COLO829 (cell line): ENCODE data around the gene ZNF552.
"Not testable (repeated sequence)": the region's sequence is repeated elsewhere in the genome, so short reads cannot be mapped to it uniquely, and the experiment has no call there.

Experiments used
- DNase-seq: peaks from one replicate; pipeline ENCODE4 v3.0.0; 2012; ENCODE audit warnings: low spot score

The ZNF552 gene

DNA sequence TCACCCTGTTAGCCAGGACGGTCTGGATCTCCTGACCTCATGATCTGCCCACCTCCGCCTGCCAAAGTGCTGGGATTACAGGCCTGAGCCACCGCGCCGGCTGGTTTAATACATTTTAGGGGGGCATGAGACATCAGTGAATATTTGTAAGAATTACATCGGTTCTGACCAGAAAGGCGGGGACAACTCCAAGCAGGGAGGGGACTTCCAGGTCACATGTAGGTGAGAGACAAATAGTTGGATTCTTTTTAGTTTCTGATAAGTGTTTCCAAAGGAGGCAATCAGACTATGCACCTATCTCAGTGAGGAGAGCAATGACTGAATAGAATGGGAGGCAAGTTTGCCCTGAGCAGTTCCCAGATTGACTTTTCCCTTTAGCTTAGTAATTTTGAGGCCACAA lies 3.7 kb upstream of the ZNF552 start:
- DNase-seq: no peak

DNA sequence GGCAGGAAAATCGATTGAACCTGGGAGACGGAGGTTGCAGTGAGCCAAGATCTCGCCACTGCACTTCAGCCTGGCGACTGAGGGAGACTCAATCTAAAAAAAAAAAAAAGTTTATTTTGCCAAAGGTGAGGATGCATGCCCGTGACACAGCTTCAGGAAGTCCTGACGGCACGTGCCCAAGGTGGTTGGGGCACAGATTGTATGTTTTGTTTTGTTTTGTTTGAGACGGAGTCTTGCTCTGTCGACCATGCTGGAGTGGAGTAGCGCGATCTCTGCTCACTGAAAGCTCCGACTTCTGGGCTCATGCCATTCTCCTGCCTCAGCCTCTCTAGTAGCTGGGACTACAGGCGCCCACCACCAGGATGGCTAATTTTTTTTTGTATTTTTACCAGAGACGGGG lies 3.3 kb upstream of the ZNF552 start:
- DNase-seq: no peak

DNA sequence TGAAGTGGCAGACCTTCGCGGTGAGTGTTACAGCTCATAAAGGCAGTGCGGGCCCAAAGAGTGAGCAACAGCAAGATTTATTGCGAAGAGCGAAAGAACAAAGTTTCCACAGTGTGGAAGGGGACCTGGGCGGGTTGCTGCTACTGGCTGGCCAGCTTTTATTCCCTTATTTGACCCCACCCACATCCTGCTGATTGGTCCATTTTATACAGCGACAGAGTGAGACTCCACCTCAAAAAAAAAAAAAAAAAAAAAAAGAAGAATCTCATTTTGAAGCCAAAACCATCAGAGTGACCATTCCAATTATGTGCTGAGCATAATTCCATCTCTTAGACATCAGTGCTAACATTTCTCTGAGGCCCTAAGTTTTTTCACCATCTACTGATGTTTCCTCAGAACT lies 1.9 kb upstream of the ZNF552 start:
- no peak for DNase-seq

DNA sequence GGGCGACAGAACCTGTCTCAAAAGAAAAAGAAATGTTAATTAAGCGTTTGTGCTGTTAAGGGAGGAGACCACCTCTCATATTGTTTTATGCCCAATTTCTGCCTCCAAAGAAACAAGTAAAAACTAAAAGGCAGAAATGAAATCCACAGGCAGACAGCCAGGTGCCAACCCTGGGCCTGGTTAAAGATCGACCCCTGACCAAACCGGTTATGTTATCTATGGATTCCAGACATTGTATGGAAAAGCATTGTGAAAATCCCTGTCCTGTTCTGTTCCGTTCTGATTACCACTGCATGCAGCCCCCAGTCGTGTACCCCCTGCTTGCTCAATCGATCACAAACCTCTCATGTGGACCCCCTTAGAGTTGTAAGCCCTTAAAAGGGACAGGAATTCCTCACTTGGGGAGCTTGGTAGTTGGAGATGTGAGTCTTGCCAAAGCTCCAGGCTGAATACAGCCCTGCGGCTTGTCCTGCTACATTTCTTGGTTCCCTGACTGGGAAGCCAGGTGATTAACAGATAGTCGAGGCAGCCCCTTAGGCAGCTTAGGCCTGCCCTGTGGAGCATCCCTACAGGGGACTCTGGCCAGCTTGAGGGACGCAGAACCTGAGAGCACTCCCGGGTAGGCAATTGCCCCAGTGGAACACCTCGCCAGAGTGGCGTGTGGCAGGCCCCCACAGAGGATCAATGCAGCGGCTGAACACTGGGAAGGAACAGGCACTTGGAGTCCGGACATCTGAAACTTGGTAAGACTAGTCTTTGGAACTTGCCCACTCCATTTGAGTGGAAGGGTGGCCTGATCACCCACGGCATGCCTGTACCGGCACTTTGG lies 748 bp upstream of the ZNF552 start:
- no peak for DNase-seq

DNA sequence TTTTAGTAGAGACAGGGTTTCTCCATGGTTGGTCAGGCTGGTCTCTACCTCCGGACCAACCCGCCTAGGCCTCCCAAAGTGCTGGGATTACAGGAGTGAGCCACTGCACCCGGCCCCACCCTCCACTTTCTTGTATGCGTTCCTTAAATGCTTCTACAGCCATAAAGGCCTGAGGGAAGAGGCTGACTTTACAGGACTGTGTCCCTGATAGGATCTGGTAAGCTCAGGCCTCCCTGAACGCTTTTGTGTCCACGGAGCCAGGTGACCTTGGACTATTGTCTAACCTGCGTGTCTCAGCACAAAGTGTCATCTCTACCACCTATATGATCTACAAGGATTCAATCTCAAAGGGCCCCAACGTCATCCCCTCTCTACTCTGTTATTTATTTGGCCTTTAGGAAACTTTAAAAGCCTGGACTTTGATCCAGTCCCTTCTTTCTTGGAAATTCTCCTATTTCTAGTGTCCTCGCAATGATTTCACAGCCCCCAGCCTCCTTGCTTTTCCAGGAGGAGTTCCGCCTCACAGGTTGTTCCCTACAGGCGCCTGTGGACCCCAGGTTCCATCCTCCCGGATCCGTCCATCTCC lies 701 bp downstream of the ZNF552 start:
- DNase-seq: no peak

DNA sequence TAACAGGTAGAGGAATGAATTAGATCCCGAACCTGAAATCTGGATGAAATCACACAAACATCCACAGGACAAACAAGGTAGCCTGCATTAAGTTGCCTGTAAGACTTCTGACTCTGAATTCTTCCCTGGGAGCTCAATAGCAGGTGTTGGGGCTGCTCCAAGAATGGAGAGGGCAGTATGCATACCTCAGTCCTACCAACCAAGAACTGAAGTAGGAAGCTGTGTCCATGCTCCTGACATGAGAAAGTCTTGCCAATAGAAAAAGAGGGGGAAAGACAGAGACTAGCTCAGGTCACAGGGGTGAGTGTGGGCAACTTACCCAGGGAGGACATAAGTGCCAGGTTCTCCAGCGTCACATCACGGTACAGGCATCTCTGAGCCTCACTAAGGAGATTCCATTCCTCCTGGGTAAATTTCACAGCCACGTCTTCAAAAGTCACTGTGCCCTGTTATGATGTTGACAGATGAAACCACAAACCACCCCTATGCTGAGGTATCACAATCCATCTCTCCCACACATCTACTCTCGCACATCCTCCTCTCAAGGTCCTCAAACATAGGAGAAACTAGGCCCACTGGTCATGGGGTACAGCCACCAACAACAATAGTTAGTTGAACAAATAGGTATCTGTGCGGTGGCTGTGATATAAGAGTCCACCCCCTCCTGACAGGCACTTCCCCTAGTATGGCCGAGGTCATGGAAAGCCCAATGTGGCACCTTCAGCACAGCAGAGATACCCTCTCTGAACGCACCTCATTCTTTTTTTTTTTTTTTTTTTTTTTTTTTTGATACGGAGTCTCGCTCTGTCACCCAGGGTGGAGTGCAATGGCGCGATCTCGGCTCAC lies 1.5 kb downstream of the ZNF552 start:
- DNase-seq: not testable (repeated sequence)

DNA sequence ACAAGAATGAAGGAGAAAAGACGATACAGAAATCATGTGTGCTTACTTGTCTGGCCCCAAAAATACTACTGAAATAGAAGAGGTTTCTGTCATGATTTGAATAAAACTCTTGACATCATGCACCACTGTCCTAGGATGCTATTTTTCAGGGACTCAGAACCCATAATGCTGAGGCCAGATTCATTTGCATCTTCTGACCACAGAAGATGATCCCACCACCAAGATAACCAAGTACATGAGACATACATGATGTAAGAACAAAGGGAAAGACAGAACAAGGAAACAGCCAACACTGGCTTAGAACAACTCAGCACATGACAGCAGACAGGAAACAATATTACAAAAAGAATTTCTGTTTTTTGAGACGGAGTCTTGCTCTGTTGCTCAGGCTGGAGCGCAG lies 2.5 kb downstream of the ZNF552 start:
- DNase-seq: no peak

DNA sequence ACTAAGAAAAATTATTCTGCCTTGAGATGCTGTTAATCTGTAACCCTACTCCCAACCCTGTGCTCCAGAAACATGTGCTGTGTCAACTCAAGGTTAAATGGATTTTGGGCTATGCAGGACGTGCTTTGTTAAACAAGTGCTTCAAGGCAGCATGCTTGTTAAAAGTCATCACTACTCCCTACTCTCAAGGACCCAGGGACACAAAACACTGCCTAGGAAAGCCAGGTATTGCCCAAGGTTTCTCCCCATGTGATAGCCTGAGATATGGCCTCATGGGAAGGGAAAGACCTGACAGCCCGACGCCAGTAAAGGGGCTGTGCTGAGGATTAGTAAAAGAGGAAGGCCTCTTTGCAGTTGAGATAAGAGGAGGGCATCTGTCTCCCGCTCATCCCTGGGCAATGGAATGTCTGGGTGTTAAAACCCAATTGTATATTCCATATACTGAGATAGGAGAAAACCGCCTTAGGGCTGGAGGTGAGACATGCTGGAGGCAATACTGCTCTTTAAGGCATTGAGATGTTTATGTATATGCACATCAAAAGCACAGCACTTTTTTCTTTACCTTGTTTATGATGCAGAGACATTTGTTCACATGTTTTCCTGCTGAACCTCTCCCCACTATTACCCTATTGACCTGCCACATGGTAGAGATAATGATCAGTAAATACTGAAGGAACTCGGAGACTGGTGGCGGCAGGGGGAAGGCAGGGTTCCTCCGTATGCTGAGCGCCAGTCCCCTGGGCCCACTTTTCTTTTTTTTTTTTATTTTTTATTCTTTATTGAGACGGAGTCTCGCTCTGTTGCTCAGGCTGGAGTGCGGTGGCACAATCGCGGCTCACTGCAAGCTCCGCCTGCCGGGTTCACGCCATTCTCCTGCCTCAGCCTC lies 4.1 kb downstream of the ZNF552 start:
- not testable (repeated sequence) for DNase-seq

DNA sequence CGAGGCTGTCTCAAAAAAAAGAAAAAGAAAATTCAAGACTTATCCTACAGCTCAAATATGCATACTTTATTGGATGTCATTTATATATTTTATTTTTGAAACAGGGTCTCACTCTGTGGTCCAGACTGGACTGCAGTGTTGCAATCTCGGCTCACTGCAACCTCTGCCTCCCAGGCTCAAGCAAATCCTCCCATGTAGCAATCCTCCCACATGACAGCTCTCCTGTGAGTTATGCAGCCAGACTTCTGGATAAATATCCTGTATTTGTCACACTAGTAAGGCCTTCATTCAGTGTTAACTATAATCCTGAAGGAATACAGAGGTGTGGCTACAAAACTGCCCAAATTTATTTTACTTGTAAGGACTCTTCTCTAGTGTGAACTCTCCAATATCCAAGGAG lies 7.2 kb downstream of the ZNF552 start:
- DNase-seq: no peak

DNA sequence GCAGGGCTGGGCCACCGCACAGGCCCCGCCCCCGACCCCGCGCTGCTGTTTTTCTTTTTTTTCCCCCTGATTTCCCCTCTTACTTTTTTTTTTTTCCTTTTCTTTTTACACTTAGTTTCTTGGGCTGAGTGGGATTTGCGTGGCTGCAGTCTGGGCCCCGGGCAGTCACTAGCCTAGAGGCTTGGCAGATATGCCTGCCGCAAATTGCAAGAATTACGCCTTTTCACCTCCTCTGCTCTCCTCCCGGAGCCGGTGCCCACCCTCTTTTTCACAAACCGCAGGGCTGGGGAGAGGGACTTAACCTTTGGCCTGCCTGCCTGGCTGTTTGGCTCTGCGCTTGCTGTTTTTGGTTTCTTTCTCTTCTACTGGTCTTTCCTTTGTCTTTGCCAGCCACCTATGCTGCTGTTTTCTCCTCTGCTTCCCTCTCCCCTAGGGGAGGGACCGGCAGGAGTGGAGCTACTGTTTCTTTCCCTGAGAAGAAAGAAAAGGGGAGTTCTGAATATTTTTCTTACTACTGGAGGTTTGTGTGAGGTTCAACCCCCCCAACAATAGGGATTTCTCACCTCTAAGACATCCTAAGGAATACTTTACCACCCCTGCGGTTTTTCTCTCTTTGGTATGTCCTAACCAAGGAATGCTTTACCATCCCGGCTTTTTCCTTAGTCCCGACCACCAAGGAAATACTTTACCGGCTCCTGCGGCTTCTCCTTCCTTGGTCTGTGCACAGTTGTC lies 11.0 kb downstream of the ZNF552 start:
- DNase-seq: no peak

DNA sequence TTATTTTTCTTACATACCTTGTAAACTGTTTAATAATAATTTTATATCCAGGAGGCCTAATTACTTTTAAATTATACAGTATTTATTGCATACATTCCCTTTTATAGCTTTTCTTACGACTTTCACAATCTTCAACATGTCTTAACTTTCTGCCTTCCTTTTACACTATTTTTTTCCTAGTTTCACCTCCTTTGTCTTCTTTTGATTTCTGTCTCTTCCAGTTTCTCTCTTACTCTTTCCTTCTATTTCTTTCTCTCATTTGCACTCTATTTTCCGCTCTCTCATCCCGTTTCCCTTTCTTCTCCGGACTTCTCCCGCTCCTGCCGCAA lies 11.5 kb downstream of the ZNF552 start:
- DNase-seq: no peak

DNA sequence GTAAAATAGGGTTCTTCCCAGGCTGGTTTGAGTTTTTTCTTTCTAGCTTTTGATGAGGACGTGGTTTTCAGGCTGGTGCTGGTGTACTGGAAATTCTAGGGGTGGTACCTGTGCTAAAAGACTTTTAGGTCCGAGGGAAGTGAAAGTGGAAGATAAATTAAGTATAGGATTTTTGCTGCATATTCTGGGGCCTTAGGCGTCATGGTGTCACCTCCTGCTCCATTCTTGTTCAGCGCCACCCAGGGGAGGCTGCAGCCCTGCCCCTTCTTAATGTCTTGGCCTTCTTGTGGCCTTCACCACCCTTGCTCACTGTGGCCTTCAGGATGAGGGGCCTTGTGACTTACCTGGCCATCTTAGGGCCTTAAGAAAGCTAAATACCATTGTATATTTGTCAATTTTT lies 12.4 kb downstream of the ZNF552 start:
- no peak for DNase-seq

DNA sequence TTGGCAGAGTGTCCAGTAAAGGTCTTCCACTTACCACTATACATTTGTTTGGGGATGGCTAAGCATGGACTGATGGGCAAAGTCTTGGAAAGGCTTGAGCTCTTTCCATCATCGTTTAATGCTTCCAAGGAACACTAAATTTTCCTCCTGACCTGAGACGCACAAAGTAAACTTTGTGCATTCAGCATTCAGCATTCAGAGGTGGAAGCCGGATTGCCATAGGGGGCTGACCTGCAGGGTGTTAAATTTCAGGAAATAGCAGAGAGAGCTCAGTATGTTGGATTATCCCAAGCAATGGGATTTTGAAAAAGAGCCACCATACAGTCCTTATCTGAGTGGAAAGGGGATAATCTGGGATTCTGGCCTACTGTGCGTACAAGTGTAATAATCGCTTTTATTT lies 14.0 kb downstream of the ZNF552 start:
- no peak for DNase-seq

DNA sequence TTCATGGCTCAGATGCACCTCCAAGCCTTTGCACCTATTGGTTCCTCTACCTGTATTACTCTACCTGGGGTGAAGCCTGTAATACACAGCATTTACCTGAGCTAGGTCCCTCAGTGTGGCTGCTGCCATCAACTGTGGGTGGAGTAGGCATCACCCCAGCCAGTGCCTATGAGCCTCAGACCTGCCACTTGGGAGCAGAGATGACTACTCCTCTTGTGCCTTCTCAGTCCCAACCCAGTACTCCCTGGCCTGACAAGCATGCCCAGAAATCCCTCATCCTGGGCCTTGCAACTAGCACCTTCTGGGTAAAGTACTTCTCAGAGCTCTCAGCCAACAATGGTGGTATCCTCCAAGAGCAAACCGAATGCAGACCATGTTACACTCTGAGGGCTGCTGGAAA lies 18.1 kb downstream of the ZNF552 start:
- not testable (repeated sequence) for DNase-seq

DNA sequence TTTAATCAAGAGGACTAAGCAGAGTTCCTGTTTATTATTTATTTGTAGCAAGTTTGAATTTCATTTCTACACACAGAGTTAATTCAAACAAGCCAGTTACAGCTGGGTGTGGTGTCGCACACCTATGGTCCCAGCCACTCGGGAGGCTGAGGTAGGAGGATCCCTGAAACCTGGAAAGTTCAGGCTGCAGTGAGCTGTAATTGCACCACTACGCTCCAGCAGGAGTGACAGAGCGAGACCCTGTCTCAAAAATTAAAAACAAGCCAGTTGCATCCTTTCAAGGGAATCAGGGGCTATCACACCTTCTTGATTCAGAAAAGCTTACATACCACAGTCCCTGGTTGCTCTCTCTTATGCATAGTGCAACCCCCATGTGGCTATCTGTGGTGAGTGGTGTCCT lies 25.4 kb downstream of the ZNF552 start:
- DNase-seq: no peak

DNA sequence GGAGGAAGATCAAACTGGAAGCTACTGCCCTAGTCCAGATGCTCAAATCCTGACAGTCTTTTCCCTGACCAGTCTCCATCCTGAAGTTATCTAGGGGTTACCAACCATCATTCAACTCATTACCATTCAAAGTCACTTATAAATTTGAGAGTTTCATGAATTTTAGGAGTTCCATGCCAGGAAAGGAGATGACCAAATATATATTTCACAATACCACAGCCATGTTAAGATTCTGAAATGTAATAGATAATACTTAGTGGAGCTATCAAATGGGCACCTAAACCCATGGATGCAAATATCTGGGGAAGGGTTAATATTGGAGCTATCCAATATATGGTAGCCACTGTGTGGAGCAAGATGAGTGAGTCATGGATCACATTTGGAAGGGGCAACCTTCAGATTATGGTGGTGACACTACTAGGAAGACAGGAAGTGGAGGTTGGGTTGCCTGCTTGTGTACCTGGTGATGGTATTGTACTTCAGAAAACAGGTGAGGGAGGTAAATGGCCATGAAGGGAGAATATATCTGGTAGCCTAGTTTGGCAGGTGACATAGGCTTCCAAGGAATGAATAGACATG lies 26.5 kb downstream of the ZNF552 start:
- no peak for DNase-seq

DNA sequence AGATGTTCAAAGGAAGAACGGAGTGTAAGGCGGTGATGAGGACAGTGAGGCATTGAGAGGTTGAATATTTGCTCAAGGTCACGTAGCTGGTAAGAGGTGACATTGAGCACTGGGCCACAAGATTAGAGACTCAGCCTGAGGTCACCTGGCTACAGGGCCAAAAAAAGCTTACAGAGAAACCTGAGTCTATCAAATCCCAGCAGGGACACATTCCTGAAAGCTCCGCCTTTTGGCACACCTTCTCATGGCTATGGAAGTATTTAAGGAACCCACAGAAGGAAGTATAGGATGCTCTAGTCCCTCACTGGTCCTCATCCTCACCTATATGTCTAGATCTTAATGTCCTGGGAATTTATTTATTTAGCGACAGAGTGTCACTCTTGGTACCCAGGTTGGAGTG lies 27.8 kb downstream of the ZNF552 start:
- DNase-seq: no peak

DNA sequence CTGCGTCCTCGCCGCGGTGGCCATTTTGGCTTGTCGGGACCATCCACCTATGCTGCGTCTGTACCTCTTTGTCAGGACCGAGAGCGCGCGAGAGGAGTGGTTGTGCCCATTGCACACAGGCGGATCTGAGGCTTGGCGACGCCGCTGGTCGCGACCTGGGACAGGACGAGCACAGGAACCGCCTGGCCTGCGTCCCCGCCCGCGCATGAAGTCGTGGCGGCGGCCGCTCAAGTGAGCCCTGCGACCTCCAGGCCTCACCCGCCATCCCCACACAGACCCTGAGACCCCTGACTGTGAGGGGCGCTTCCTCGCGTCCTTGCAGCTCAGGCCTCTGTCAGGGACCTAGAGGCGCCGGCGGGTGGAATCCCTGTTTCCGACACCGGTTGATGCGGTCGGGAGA lies 28.4 kb downstream of the ZNF552 start:
- DNase-seq: no peak

DNA sequence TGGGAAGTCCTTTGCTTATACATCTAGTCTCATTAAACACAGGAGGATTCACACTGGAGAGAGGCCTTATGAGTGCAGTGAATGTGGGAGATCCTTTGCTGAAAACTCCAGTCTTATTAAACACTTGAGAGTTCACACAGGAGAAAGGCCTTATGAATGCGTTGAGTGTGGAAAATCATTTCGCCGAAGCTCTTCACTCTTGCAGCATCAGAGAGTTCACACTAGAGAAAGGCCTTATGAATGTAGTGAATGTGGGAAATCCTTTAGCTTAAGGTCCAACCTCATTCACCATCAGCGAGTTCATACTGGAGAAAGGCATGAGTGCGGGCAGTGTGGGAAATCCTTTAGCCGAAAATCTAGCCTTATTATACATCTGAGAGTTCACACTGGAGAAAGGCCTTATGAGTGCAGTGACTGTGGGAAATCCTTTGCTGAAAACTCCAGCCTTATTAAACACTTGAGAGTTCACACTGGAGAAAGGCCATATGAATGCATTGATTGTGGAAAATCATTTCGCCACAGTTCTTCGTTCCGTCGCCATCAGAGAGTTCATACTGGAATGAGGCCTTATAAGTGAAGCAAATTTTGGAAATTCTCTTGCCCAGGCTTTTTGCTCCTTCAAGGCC lies 35.4 kb downstream of the ZNF552 start:
- no peak for DNase-seq

DNA sequence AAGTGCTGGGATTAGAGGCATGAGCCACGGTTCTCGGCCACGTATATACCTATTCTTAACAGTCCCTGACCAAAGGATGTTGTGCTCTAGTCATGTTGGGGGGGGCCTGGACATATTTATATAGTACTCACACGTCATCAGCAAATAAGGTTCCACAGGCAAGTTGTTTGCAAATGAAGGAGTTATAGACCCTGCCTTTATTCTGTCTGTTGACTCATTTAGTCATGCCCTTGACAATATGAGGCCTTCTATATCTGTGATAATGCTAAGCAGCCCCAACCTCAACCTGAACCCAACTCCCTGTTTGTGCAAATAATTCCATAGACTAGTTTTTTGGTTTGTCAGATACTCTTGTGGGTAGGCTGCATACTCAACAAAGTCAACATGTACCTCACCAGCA lies 36.4 kb downstream of the ZNF552 start:
- no peak for DNase-seq
